ENCODE measurements around the gene CASZ1.

The CASZ1 gene

DNA sequence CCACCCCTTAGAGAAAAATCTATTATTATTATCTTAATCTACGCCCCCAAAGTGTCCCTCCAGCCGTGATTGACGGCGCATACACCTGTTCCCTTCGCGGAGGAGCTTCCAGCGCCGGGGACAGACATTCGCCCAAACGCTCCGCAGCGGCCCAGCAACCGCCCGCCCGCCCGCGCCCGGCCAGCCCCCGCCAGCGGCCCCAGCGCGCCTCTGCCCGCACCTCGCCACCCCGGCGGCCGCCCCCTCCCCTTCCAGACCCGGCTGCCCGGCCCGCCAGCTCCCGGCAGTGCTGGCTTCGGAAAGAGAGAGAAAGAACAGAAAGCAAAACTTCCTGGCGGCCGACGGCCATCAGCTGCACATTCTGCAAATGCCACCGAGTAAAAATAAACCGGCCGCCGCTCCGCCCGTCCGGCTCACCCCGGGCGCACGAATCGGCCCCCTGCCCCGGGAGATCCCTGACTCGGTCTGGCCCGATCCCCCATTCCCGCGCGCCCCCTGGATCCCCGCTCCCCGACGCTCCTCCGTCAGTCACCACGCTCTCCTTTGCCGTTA, 1.6 kb downstream of the CASZ1 start:
- DNase-seq = no peak

DNA sequence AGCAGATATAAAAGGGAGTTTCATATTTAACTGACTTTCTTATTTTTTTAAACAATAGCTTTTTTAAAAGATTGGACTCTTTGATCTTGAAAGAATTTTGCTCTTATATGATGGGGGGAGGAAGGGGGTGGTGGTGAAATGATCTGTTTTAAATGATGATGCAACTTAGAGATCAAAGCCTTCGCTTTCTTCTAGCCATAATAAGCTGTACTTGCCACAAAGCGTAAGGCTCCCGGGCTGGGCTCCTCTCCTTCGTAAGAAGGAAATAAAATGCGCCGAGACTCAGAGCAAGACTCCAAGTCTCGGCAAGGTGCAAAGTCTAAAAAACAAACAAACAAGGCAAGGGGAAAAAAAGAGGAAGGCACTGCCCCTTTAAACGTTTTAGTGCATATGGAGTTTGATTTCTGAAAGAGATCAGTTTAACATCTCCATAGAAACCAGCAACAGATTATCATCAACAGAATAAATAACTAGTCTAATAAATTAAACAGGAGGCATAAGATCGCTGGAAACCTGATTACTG, 3.3 kb downstream of the CASZ1 start:
- DNase-seq = no peak

DNA sequence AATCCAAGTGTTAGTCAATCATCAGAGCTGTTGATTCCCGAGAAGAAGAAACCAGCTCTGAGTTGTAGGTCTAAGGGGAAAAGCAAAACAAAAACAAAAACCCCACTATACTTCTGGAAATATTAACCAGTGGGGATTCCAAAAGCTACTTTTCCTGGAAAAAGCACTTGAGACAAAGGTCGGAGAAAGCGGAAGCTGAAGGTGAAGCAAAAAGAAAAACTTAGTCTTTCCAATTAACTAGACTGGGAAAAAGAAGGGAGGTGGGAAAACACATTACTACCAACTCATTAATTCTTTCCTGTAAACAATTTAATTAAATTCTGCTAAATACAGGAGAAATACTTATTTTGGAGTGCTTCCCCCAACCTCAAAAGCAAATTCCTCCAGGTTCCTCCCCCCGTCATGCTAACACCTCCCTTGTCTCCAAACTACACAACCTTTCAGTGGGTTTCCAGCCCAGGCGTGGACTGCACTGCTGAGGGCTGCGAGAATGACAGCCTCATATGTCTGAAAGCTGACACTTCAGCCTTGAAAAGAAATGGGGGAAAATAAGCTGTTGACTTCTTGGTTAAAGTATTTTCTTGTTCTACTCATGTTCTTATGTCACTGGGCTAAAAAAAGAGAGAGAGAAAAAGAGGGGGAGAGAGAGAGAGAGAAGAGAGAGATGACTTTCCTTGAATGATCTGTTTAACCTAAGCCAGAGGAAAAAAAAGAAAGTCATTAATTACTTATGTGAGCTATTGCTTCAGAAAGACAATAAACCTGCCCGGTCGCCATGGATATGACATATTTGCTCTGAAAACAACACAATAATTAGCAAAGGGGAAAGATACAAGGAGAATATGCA, 5.1 kb downstream of the CASZ1 start:
- DNase-seq = peak; percentile 17

DNA sequence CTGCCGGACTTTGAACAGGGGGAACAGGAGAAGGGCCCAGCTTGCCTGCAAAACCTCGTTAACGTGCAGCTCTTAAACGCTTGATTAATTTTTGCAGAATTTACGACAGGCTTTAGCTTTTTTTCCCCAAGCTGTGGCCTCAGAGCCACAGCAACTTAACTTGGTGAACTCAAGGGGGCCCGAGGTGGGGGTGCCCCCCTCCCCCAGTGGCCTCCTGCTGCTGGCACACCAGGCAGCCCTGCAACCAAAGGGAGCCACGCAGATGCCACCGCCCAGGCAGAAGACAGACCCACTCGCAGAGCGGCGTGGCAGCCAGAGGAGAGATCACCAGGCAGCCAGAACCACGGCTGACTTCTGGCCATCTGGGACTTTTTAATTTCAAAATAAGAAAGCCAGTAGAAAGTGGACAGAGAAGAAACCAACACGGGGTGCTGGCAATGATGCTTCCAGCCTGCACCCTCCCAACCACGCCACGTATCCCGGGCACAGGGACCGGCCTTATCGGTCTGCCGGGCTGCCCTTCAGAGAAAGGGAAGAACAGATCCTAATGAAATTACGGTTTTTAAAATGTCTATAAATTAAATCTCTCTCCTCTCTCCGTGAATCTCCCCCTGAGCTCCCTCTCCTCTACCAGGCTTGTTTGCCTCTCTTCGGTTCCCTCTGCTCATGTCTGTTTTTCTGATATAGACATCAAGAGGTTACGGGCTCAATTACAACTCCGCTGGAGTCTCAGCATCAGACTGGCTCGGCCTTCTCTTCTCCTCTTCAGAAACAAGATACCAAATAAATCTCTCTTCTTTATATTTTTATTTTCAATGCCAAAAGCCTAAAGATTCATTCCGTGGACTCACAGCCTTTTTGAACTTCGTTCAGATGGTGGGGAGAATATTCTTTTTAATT, 6.4 kb downstream of the CASZ1 start:
- DNase-seq = no peak

DNA sequence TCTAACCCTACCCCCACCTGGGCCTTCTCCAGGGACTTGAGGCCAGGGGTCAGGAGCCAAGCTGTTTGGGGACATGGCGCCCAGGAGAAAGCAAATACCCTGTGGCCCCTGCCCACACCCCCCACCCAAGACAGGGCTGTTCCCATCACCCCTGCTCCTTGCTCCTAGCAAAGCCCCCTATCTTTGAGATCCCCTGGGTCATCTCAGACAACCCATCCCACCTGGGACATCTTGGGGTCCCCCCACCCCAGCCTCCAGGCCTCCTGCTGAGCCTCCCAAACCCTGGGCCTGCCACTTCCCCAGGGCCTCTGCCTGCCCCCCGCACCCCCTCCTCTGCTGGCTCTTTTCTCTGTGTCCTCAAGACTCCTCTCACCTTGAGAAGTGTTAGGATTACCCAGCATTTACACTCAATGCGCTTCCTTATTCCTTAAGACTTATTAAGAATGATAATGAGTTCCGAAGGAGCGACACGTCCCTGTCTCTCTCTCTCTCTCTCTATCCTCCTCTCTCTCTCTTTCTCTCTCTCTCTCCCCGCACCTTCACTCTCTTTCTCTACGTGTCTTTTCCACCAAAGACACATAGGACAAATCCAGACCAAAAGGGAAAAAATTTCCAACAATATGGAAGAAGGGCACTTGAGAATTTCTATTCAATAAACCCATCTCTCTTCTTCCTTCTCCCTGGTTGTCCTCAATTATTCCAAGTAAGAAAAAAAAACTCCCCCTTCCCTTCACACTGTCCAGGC, 7.2 kb downstream of the CASZ1 start:
- DNase-seq = no peak

DNA sequence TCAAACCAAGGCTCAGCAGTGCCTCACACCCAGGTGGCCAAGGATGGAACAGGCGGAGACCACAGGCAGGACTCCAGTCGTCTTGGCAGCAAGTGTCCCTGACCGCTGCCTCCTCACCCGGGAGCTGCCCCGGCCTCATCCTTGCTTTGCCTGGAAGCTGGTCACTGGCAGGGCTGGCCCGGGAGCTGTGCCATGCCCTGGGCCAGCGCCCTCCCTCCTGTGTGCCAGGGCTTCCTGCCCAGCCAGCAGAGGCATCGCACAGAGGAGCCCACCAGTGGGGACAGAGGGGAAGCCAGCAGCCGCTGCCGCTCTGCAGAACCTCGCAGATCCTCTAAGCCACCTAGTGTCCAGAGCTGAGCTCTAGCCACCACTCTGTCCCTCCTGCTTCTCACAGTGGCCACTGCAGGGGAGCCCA, 7.8 kb downstream of the CASZ1 start:
- DNase-seq = peak; percentile 76

DNA sequence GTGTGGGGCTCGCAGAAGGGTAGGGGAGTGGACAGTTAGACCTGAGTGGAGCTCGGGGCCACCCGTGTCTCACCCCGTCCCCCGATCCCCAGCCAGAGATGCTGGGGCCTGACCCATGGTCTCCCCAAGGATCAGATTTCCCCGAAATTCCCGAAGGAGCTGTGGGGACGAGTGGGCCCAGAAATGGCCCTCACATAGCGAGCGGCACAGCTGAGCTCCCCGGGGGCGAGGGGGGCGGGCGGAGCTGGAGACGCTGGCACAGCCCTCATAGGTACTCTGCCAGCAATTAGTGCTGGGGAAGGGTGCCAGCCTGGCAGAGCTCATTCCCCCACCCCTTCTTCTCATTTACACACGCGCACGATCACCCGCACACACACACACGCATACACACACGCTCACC, 9.2 kb downstream of the CASZ1 start:
- DNase-seq = peak; percentile 50

DNA sequence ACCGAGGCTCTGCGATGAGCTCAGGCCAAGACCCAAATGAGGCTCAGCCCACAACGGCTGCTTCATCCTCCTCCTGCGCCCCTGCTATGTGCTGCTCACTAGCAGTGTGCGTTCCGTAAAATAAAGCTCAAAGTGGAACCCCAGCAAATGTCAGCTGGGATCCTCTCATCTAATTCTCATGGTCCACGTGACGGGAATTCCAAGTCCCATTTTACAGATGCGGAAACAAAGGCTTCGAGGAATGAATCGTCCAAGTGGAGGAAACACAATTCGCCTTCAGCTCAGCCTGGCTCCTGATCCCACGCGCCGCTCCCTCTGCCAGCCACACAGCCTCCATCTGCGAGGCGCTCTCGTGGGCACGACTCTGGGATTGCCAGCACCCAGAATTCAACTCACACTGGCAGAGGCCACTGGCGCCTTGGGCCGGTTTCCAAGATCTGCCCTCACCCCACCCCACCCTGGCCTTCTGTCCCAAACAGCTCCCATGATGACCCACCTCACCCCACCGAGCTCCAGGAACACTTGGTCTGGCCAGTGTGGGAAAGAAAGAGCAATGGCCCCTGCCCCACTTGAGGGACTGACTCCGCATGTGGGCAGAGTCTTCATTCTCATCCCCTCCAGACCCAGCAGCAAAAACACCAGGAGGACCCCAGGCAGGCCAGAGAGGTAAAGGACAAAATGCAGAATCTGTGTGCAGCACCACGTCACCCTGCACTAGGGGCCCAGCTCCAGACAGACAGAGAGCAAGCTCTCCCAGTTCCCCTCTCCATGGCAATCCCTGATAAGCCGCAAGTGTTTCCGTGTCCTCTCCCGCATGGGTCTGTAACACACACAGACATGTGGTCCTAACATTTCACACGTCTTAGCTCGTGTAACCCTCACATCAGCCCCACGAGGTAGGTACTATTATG, 10.5 kb downstream of the CASZ1 start:
- DNase-seq = no peak

DNA sequence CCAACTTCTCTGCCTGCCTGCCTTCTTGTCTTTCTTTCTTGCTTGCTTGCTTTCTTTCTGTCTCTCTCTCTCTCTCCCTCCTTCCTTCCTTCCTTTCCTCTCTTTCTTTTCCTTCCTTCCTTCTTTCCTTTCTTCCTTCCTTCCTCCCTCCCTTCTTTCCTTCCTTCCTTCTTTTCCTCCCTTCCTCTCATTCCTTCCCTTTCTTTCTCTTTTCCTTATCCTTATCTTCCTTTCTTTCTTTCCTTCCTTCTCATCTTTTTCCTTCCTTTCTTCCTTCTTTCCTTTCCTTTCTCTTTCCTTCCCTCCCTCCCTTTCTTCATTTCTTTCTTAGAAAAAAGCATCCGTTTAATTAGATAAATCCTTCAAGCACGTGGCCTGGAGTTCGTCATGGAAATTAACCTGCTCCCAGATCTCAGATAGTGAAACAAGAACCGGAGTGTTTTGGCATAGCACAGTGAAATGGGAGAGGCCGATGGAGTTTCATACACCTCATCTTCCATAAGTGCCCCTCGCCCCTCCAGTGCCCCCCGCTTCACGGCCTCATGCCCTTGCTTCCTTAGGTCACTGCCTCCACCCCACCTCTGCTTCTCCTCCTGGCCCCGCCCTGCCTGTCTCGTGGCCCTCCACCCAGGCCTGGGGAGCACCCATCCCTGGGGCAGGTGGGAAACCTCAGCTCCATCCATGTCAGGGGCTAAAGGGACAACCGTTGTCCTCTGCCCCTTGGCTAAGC, 11.3 kb downstream of the CASZ1 start:
- DNase-seq = no peak

DNA sequence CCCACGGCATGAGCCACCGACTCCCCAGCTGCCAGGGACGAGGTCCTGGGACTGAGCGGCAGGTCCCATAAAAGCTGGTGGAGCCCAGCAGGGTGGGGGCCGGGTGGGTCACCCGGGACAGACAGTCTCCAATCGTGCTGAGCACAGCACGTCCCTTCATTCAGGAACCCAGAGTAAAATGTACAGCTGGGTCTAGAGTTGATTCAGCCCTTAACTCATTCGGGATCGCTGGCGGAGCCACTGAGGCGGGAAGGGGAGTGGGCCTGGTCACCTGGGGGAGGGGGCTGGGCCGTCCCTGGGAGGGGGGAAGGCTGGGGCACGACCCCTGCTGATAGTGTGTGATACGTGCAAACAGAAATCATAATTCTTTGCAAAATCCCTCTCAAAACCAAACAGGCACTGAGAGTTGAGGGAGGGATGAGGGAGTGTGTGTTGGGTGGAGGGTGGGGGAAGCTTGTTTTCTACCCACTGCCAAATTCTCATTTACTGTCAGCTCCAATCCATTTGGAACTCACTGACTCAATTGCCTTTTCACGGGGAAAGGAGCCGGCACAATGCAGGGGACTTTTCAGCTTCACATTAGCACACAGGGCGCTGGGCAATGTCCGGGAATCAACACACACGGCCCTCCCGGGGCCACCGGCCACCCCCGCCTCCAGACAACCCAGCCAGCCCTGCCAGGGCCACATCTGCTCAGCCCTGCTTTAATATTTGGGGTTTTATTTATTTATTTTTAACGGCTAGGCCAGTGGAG, 13.8 kb downstream of the CASZ1 start:
- no peak for DNase-seq

DNA sequence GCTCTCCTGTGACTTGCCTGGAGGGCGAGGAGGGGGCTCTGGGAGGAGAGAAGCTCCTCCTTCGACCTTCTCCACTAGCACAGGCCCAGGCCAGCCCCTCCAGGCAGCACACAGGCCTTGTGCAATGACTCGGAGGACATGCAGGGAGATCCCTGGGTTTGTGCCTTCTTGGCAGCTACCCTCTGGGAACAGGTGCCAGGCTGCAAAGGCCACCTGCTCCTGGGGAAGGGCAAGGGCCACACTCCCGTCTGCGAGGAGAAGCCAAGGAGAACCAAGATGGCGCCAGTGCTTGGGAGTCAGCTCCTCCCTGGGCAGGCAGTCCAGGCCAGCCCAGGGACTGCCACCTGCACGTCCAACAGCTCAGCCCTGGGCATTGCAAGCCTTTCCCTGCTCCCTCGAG, 15.3 kb downstream of the CASZ1 start:
- peak; percentile 22 for DNase-seq

DNA sequence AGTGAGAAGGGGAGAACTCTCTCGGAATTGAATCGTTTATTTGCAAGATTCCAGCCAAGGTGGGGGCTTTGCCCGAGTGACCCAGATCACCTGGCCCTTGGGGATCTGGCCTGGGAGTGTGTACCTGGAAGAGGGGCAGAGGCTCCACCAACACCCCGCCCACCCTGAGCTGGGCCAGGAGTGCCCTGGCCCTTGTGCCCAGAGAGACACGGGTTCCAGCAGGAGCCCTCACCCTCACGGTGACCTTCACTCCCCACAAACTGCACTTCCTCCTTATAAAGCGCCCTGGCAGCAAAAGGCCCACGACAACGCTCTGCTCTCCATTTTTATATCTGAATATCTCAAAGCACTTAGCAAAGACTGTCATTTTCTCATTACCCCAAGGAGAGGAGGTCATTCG, 16.6 kb downstream of the CASZ1 start:
- no peak for DNase-seq

DNA sequence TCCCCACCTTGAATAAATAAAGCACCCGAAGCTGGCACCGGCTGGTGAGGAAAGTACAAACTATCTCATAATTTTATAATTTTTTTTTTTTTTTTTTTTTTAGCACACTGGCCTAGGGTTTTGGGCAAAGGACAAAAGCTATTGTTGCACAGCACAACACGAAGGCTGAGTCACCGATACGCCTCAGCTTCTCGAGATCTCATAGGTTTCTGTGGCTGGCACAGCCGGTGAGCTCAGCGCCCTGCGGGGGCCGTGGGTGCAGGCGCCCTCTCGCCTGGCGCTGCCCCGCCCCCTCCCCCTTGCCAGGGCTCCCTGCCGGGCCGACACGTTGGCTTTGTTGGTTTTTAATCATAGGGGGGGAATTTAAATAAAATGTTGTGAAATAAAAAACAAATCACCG, 17.2 kb downstream of the CASZ1 start:
- DNase-seq = peak; percentile 86

DNA sequence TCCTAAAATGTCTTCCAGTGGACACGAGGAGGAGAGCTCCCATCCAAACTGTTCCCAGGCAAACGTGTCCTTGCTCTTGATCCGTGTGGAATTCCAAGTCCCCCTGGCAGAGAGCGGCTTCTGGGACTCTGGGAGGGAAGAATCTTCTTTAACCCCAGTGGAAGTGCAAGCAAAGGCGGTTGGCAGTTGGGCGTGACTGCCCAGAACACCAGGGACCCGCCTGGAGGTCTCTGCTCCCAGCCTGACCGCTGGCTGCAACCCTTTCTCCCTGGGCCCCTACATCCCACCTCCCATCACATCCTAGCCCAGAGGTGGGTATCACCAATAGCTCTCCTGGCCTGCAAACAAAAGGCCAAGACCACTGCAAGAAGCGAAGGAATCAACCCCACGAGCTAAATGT, 17.8 kb downstream of the CASZ1 start:
- no peak for DNase-seq

DNA sequence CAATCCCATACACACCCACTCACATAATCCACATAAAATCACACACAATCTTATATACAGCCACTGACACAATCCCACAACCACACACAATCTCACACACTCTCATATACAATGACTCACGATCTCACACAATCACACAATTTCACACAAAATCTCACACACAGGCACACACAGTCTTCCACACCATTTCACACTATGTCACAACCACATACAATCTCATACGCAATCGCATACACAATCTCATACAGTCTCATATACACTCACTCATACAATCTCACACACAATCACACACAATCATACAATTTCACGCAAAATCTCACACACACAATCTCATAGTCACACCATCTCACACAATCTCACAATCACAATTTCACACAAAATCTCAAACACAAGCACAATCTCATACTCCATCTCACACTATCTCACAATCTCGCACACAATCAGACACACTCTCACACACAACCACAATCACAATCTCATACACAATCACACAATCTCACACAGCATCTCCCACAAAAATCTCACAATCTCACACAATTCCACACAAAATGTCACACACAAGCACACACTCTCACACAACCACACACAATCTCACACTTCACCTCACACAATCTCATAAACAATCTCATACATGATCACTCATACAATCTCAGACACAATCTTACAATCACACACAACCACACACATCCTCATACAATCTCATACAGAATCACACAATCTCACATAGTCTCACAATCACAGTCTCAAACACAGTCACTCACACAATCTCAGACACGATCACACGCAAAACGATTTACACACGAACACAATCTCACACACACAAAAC, 18.5 kb downstream of the CASZ1 start:
- DNase-seq = no peak

DNA sequence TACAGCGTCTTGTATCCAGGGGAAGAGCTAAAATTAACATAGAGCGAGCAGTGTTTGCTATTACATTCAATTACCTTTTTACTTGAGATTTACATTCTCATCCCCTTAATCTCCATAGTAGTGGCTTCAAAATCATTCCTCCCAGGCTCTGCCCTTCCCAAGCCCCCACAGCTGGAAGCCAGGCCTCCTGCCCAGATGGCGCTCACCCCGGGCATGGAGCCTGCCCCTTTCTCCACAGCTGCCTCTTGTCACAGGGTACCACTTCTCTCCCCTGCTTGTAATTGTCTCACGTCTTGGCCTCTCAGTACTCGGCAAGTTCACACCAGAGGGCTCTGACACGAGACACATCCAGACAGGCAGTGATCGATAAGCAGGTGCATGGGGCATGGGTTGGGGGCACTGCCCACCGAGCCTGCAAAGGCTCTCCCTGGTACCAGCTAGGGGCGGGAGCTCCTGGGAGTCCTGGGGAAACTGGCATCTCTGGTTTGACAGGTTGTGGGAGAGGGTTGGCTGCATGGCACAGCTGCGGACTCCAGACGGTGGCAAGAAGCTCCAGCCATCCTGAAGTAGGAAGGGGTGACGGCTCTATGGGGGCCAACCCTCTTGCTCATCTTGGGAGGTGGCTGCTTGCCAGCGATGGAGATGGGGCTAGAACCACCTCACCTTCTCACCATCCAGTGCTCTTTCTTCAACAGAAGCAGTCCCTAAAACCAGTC, 20.1 kb downstream of the CASZ1 start:
- peak; percentile 19 for DNase-seq

DNA sequence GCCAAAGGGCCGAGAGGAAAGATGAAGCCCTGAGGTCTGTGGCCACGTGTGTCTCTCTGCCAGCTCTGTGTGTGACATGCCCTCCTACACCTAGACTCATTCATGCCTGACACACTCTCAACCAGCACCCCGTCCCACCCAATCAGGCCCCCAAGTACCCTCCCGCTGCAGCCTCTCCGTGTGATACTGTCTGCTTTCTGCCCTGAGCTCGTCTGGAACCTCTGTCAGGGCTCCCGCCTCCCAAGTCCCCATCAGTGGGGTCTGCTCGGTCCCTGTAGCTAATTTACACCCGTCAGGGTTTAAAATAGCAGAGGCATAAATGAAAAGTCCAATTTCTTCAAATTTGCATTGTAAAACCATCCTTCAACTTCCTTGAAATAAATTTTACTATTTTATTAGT, 20.7 kb downstream of the CASZ1 start:
- DNase-seq = no peak

DNA sequence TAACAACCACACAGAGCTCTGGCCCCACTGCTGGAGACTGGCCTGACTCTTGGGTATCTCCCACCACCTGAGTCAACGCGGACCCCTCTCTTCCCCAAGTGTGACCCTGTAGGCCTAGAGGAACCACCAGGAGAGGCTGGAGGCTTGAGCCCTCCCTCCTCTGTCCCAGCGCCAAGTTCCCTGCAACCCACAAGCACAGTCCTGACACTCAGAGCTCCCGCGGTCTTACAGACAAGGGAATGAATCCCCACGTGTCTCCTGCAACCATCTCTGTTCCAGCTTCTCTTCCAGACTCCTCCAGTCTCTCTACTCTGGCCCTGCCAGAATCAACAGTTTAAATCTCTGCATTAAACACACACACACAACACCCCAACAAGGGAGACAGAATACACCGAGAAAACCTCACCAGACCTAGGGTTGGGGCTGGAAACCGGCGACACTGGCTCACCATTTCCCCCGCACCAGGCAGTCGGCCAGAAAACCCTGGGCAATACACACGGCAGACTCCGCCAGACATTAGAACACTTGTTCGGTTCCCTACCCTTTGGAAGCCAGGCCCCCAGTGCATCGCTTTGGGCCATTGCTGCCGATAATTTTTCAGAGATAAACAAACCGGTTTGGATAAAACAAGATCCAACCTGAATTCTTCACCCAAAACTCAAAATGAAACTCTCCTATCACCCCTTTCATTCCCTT, 21.7 kb downstream of the CASZ1 start:
- DNase-seq = no peak

Data from NCI-H1092 (cell line).